Gastrocnemius medialis (tissue), 4 donors: Measurements from ENCODE around the gene VSIR.

Experiments
- CTCF ChIP-seq, 5 experiments: fragments of 450-650 bp in 3 of 5; fragments of 200-600 bp in 2 of 5; sonication (generic) in 2 of 5; IDR thresholded peaks in 4 of 5; conservative IDR thresholded peaks in 1 of 5; 1 replicate in 4 of 5; 2 replicates in 1 of 5; pipeline ENCODE4 v1.5.1; 2016 to 2019; ENCODE audit warnings: antibody characterized with exemption in 5 of 5, mild to moderate bottlenecking in 3 of 5, moderate library complexity in 3 of 5
- POLR2A ChIP-seq, 2 donors: fragments of 450-650 bp; IDR thresholded peaks; one replicate each; pipeline ENCODE4 v1.6.1; 2017; ENCODE audit warnings: antibody characterized with exemption in 2 of 2, mild to moderate bottlenecking in 2 of 2, moderate library complexity in 2 of 2

- TF ChIP-seq POLR2A (IDR thresholded peaks at IDR 0.05) (no peak), CTCF (IDR thresholded peaks at IDR 0.05 in 4 of 5, conservative IDR thresholded peaks at IDR 0.05 in 1 of 5) (no peak)
Observed at GRCh38 chr10:71724539-71724938, 48.8 kb downstream of the VSIR start.
